SK-N-SH treated with all-trans-retinoic acid at 6 μM for 48 hours (cell line): Measurements from ENCODE around the gene MAPKBP1.

Source experiments
- ARNTL ChIP-seq: fragments of 450-650 bp; formaldehyde crosslinking; IDR thresholded peaks from 2 replicates; pipeline ENCODE4 v1.5.0; 2020; ENCODE audit warnings: low read depth, mild to moderate bottlenecking, moderate library complexity, borderline replicate concordance
- BACH2 ChIP-seq: fragments of 250-450 bp; sonication (Bioruptor Pico); IDR thresholded peaks from 2 replicates; pipeline ENCODE4 v1.9.0; 2021; ENCODE audit warnings: mild to moderate bottlenecking, borderline replicate concordance
- PPARA ChIP-seq: fragments of 250-450 bp; sonication (Bioruptor Pico); IDR thresholded peaks from 2 replicates; pipeline ENCODE4 v1.5.0; 2020; ENCODE audit warnings: mild to moderate bottlenecking, borderline replicate concordance
- RARB ChIP-seq: fragments of 250-450 bp; sonication (Bioruptor Pico); IDR thresholded peaks from 2 replicates; pipeline ENCODE4 v1.8.0; 2021; ENCODE audit warnings: mild to moderate bottlenecking, moderate library complexity
- TCF4 ChIP-seq: fragments of 250-450 bp; sonication (Bioruptor Pico); IDR thresholded peaks from 2 replicates; pipeline ENCODE4 v1.8.0; 2021; ENCODE audit warnings: mild to moderate bottlenecking, moderate library complexity, borderline replicate concordance
- TOX ChIP-seq: fragments of 250-450 bp; sonication (Bioruptor Pico); IDR thresholded peaks from 2 replicates; pipeline ENCODE4 v1.8.0; 2021; ENCODE audit warnings: mild to moderate bottlenecking, moderate library complexity, borderline replicate concordance
- ZFP30 ChIP-seq: fragments of 450-650 bp; formaldehyde crosslinking; IDR thresholded peaks from 2 replicates; pipeline ENCODE4 v1.5.0; 2022; ENCODE audit warnings: mild to moderate bottlenecking, moderate library complexity
- ZNF565 ChIP-seq: fragments of 450-650 bp; formaldehyde crosslinking; conservative IDR thresholded peaks from 2 replicates; pipeline ENCODE4 v1.5.0; 2020; ENCODE audit warnings: low read depth, mild to moderate bottlenecking, moderate library complexity
- ZNF70 ChIP-seq: fragments of 450-650 bp; formaldehyde crosslinking; IDR thresholded peaks from 2 replicates; pipeline ENCODE4 v1.5.0; 2020; ENCODE audit warnings: mild to moderate bottlenecking, moderate library complexity
- ZNF8 ChIP-seq: fragments of 450-650 bp; formaldehyde crosslinking; IDR thresholded peaks from 2 replicates; pipeline ENCODE4 v1.5.0; 2020; ENCODE audit warnings: mild to moderate bottlenecking, moderate library complexity
- TF ChIP-seq, protein P1 (sequence below): fragments of 250-450 bp; sonication (Bioruptor Pico); IDR thresholded peaks from 2 replicates; pipeline ENCODE4 v1.8.0; 2020; ENCODE audit warnings: mild to moderate bottlenecking, moderate library complexity, borderline replicate concordance
- TF ChIP-seq, protein P2 (sequence below): fragments of 250-450 bp; sonication (Bioruptor Pico); IDR thresholded peaks from 2 replicates; pipeline ENCODE4 v1.8.0; 2021; ENCODE audit warnings: low read depth, mild to moderate bottlenecking, moderate library complexity, borderline replicate concordance
- TF ChIP-seq, protein P3 (sequence below): fragments of 250-450 bp; sonication (Bioruptor Pico); IDR thresholded peaks from 2 replicates; pipeline ENCODE4 v1.5.1; 2020; ENCODE audit warnings: low read depth, mild to moderate bottlenecking, moderate library complexity

DNA sequence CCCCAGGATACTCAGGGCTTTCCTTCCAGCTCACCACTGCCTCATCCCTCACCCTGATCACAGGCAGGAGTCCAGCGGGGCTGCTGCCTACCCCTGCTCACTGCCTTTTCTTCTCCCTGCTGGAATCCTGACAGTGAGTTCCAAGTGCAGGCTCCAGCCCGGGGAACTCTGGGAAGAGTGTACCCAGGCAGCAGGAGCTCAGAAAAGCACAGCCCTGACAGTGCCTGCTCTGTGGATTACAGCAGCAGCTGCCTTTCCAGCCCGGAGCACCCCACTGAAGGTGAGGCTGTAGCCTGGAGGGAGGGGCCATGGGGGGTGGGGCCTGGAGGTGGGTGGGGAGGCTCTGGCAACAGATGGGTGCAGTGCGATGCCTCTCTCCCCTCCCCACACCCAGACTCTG lies 47.5 kb downstream of the MAPKBP1 start:
- TF ChIP-seq, protein P1, sequence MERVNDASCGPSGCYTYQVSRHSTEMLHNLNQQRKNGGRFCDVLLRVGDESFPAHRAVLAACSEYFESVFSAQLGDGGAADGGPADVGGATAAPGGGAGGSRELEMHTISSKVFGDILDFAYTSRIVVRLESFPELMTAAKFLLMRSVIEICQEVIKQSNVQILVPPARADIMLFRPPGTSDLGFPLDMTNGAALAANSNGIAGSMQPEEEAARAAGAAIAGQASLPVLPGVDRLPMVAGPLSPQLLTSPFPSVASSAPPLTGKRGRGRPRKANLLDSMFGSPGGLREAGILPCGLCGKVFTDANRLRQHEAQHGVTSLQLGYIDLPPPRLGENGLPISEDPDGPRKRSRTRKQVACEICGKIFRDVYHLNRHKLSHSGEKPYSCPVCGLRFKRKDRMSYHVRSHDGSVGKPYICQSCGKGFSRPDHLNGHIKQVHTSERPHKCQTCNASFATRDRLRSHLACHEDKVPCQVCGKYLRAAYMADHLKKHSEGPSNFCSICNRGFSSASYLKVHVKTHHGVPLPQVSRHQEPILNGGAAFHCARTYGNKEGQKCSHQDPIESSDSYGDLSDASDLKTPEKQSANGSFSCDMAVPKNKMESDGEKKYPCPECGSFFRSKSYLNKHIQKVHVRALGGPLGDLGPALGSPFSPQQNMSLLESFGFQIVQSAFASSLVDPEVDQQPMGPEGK, result no peak
- TF ChIP-seq TCF4 (CRISPR knock-in tag) (no peak), ZFP30 (CRISPR knock-in tag) (no peak), ZNF8 (CRISPR knock-in tag) (no peak), BACH2 (CRISPR knock-in tag) (no peak), ZNF70 (no peak), ARNTL (CRISPR knock-in tag) (no peak), PPARA (CRISPR knock-in tag) (no peak), RARB (CRISPR knock-in tag) (no peak), TOX (CRISPR knock-in tag) (no peak), ZNF565 (CRISPR knock-in tag) (no peak)
- TF ChIP-seq, protein P2, sequence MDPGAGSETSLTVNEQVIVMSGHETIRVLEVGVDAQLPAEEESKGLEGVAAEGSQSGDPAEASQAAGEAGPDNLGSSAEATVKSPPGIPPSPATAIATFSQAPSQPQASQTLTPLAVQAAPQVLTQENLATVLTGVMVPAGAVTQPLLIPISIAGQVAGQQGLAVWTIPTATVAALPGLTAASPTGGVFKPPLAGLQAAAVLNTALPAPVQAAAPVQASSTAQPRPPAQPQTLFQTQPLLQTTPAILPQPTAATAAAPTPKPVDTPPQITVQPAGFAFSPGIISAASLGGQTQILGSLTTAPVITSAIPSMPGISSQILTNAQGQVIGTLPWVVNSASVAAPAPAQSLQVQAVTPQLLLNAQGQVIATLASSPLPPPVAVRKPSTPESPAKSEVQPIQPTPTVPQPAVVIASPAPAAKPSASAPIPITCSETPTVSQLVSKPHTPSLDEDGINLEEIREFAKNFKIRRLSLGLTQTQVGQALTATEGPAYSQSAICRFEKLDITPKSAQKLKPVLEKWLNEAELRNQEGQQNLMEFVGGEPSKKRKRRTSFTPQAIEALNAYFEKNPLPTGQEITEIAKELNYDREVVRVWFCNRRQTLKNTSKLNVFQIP (CRISPR knock-in tag), result no peak
- TF ChIP-seq, protein P3, sequence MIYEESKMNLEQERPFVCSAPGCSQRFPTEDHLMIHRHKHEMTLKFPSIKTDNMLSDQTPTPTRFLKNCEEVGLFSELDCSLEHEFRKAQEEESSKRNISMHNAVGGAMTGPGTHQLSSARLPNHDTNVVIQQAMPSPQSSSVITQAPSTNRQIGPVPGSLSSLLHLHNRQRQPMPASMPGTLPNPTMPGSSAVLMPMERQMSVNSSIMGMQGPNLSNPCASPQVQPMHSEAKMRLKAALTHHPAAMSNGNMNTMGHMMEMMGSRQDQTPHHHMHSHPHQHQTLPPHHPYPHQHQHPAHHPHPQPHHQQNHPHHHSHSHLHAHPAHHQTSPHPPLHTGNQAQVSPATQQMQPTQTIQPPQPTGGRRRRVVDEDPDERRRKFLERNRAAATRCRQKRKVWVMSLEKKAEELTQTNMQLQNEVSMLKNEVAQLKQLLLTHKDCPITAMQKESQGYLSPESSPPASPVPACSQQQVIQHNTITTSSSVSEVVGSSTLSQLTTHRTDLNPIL (CRISPR knock-in tag), result no peak
